Spinal cord (tissue), 10 donors: Measurements from ENCODE around the gene CIRBP. TPM values are rescaled to one million over a fixed set of nuclear protein-coding genes. Genes with fewer than 3 reads are reported as not detected.

ENCODE experiments used
- DNase-seq, 6 donors: peaks; one replicate each; pipeline versions ENCODE4 v3.0.0 to v3.0.0-alpha.2; 2013 to 2015; ENCODE audit warnings: low spot score in 6 of 6, low read depth in 4 of 6
- H3K27ac ChIP-seq: one replicate; pipeline ENCODE4 v1.5.1; 2013; ENCODE audit warnings: low read depth, low read length, control low read depth
- H3K27me3 ChIP-seq: one replicate; pipeline ENCODE4 v1.6.1; 2013; ENCODE audit warnings: low read length; ENCODE audit not compliant: control insufficient read depth, insufficient read depth
- H3K36me3 ChIP-seq: one replicate; pipeline ENCODE4 v1.6.1; 2013; ENCODE audit warnings: low read length; ENCODE audit not compliant: control insufficient read depth, insufficient read depth
- H3K4me1 ChIP-seq: one replicate; pipeline ENCODE4 v1.6.1; 2013; ENCODE audit warnings: low read length; ENCODE audit not compliant: control insufficient read depth, insufficient read depth
- H3K4me3 ChIP-seq: one replicate; pipeline ENCODE4 v1.5.1; 2013; ENCODE audit warnings: low read depth, low read length, control low read depth
- H3K9me3 ChIP-seq: one replicate; pipeline ENCODE4 v1.6.1; 2013; ENCODE audit warnings: low read length; ENCODE audit not compliant: control insufficient read depth, insufficient read depth
- WGBS: methylation state at CpG from one replicate; pipeline ENCODE4 v1.1.5; 2013; ENCODE audit warnings: missing lambda C conversion rate; ENCODE audit not compliant: insufficient coverage; 5-methylcytosine and 5-hydroxymethylcytosine counted together
- polyA plus RNA-seq, 2 donors: library from polyadenylated mRNA; unstranded; fragments of 120-200 nt; gene quantifications; one replicate each; pipeline ENCODE4 v1.2.1, GENCODE V29; 2013; ENCODE audit not compliant: insufficient read length in 2 of 2
- total RNA-seq, 2 donors: library from RNA; depleted of rRNA in 1 of 2; stranded (reverse); fragments of 120-200 nt in 1 of 2; fragments of >200 nt in 1 of 2; gene quantifications; one replicate each; pipeline versions ENCODE4 v1.2.3 to v1.2.4, GENCODE V29; 2013 to 2014
- donor health status: healthy.

CIRBP gene
- total and polyA plus RNA-seq, 4 donors, result 323 to 821 (median 625) TPM

- Histone ChIP-seq H3K27me3 (no peaks in the 10 kb centered on the region), H3K4me1 (peaks cover 78% of the 10 kb centered on the region), H3K4me3 (no peak overlapping the region), H3K27ac (no peak overlapping the region), H3K36me3 (peaks cover 77% of the 10 kb centered on the region), H3K9me3 (no peaks in the 10 kb centered on the region)
- no peak for DNase-seq
- 88% methylated on average over 23 of the region's 25 CpGs for WGBS
Measured at GRCh38 chr19:1273263-1274041, 4.3 kb downstream of the CIRBP start.

GRCh38 chr19:1274081-1274851, 5.1 kb downstream of the CIRBP start:
- Histone ChIP-seq H3K4me3 (no peak overlapping the region), H3K9me3 (no peaks in the 10 kb centered on the region), H3K27me3 (no peaks in the 10 kb centered on the region), H3K4me1 (peaks cover 74% of the 10 kb centered on the region), H3K36me3 (peaks cover 84% of the 10 kb centered on the region), H3K27ac (peak overlapping the region; percentile 61)
- 75% methylated on average over 37 of the region's 46 CpGs for WGBS
- no peak for DNase-seq

GRCh38 chr19:1274852-1275259, 5.7 kb downstream of the CIRBP start:
- H3K36me3 ChIP-seq, result peaks cover 90% of the 10 kb centered on the region
- peaks cover 77% of the 10 kb centered on the region for H3K4me1 ChIP-seq
- peak overlapping the region; percentile 61 for H3K27ac ChIP-seq
- 16% methylated on average over 44 of the region's 44 CpGs for WGBS
- H3K4me3 ChIP-seq, result no peak overlapping the region
- no peaks in the 10 kb centered on the region for H3K9me3 ChIP-seq
- no peak for DNase-seq
- no peaks in the 10 kb centered on the region for H3K27me3 ChIP-seq

- Histone ChIP-seq H3K9me3 (no peaks in the 10 kb centered on the region), H3K27me3 (no peaks in the 10 kb centered on the region), H3K4me1 (peaks cover 76% of the 10 kb centered on the region), H3K4me3 (peak within 1 kb of the TSS; percentile 68), H3K27ac (peak within 1 kb of the TSS; percentile 93), H3K36me3 (peaks cover 90% of the 10 kb centered on the region)
- under 1% methylated on average over 87 of the region's 98 CpGs for WGBS
- peak; percentile 82 to 98 (median 91) for DNase-seq
Measured at GRCh38 chr19:1275260-1275975, 6.3 kb downstream of the CIRBP start, which contains the start of gene FAM174C. Gene FAM174C (plus strand): TSS chr19:1275530. CDS start chr19:1275550, 20 bp downstream.

GRCh38 chr19:1275976-1276627, 7.0 kb downstream of the CIRBP start:
- DNase-seq, result no peak
- WGBS, result 8% methylated on average over 39 of the region's 43 CpGs
- H3K36me3 ChIP-seq, result peaks cover 90% of the 10 kb centered on the region
- no peaks in the 10 kb centered on the region for H3K27me3 ChIP-seq
- H3K27ac ChIP-seq, result peak overlapping the region; percentile 93
- H3K4me1 ChIP-seq, result peaks cover 69% of the 10 kb centered on the region
- peak overlapping the region; percentile 68 for H3K4me3 ChIP-seq
- H3K9me3 ChIP-seq, result no peaks in the 10 kb centered on the region

- Histone ChIP-seq H3K4me3 (peak overlapping the region; percentile 68), H3K27ac (no peak overlapping the region), H3K27me3 (no peaks in the 10 kb centered on the region), H3K36me3 (peaks cover 88% of the 10 kb centered on the region), H3K9me3 (no peaks in the 10 kb centered on the region), H3K4me1 (peaks cover 64% of the 10 kb centered on the region)
- no peak for DNase-seq
- WGBS, result 87% methylated on average over 10 of the region's 10 CpGs
Measured at GRCh38 chr19:1276628-1277022, 7.5 kb downstream of the CIRBP start.

GRCh38 chr19:1277061-1277460, 7.9 kb downstream of the CIRBP start:
- no peaks in the 10 kb centered on the region for H3K27me3 ChIP-seq
- peaks cover 84% of the 10 kb centered on the region for H3K36me3 ChIP-seq
- no peak overlapping the region for H3K27ac ChIP-seq
- no peaks in the 10 kb centered on the region for H3K9me3 ChIP-seq
- 92% methylated on average over 14 of the region's 15 CpGs for WGBS
- H3K4me3 ChIP-seq, result no peak overlapping the region
- H3K4me1 ChIP-seq, result peaks cover 62% of the 10 kb centered on the region
- no peak for DNase-seq

- Histone ChIP-seq H3K27me3 (no peaks in the 10 kb centered on the region), H3K9me3 (no peaks in the 10 kb centered on the region), H3K36me3 (peaks cover 75% of the 10 kb centered on the region), H3K27ac (no peak overlapping the region), H3K4me3 (no peak overlapping the region), H3K4me1 (peaks cover 53% of the 10 kb centered on the region)
- DNase-seq, result no peak
- WGBS, result 91% methylated on average over 12 of the region's 12 CpGs
Measured at GRCh38 chr19:1278074-1278473, 8.9 kb downstream of the CIRBP start.
